B cell (primary cell): ENCODE data around the gene ELF1. TPM values are rescaled to one million over a fixed set of nuclear protein-coding genes. Genes with fewer than 3 reads are reported as not detected.
"Not testable (repeated sequence)": the region's sequence is repeated elsewhere in the genome, so short reads cannot be mapped to it uniquely, and the experiment has no call there.

ENCODE experiments used
- ATAC-seq: fragments of 200-7000 bp; cut with Tn5 transposase; one replicate; pipeline ENCODE4 v1.10.0; 2021; ENCODE audit warnings: low read depth, mild to moderate bottlenecking, moderate number of reproducible peaks, moderate library complexity
- CTCF ChIA-PET: fragments of 350-600 bp; sonication (Branson Sonifier 250); formaldehyde crosslinking; loops from one replicate; lab custom pipeline; 2021; ENCODE audit warnings: antibody characterized with exemption, inconsistent platforms; lab: Charles Lee
- POLR2A ChIA-PET: fragments of 350-600 bp; sonication (Branson Sonifier 250); formaldehyde crosslinking; loops from one replicate; lab custom pipeline; 2021; ENCODE audit warnings: antibody characterized with exemption; lab: Charles Lee
- DNase-seq: peaks from one replicate; pipeline ENCODE4 v3.0.0; 2013
- H2AFZ ChIP-seq: 2 replicates; pipeline ENCODE4 v1.6.1; 2012; ENCODE audit warnings: mild to moderate bottlenecking, low read depth, low read length; ENCODE audit not compliant: insufficient read depth, poor library complexity, severe bottlenecking
- H3K27ac ChIP-seq, 2 donors: 1 replicate in 1 of 2; 2 replicates in 1 of 2; pipeline ENCODE4 v1.5.1; 2012 to 2013; ENCODE audit warnings: low read length in 2 of 2, mild to moderate bottlenecking in 2 of 2, moderate library complexity in 1 of 2
- H3K27me3 ChIP-seq, 4 experiments: fragments of 200-600 bp in 1 of 4; sonication (generic) in 1 of 4; replicated peaks in 1 of 4; 1 replicate in 2 of 4; 2 replicates in 2 of 4; pipeline versions ENCODE4 v1.6.1 to v1.7.0; 2013 to 2016; ENCODE audit warnings: low read length in 3 of 4, mild to moderate bottlenecking in 2 of 4, mixed read lengths in 1 of 4, moderate library complexity in 1 of 4; ENCODE audit not compliant: insufficient read depth in 4 of 4, control insufficient read depth in 3 of 4; ENCODE audit errors: control extremely low read depth in 1 of 4
- H3K36me3 ChIP-seq, 2 experiments: replicated peaks in 1 of 2; 1 replicate in 1 of 2; 2 replicates in 1 of 2; pipeline versions ENCODE4 v1.6.1 to v1.7.1; 2013; ENCODE audit warnings: low read length in 1 of 2; ENCODE audit not compliant: insufficient read depth in 2 of 2, control insufficient read depth in 1 of 2; ENCODE audit errors: control extremely low read depth in 1 of 2, extremely low read depth in 1 of 2
- H3K4me1 ChIP-seq, 2 donors: fragments of 200-600 bp in 1 of 2; sonication (generic) in 1 of 2; 1 replicate in 1 of 2; 2 replicates in 1 of 2; pipeline versions ENCODE4 v1.5.1 to v1.6.1; 2013 to 2017; ENCODE audit warnings: low read length in 2 of 2; ENCODE audit not compliant: control insufficient read depth in 2 of 2, insufficient read depth in 2 of 2
- H3K4me2 ChIP-seq: replicated peaks from 2 replicates; pipeline ENCODE3; 2012; ENCODE audit warnings: mild to moderate bottlenecking, low read depth, low read length; ENCODE audit not compliant: poor library complexity, severe bottlenecking
- H3K4me3 ChIP-seq, 5 experiments: fragments of 200-600 bp in 1 of 5; sonication (generic) in 1 of 5; 1 replicate in 3 of 5; 2 replicates in 2 of 5; pipeline versions ENCODE4 v1.5.1 to v1.7.0; 2011 to 2016; ENCODE audit warnings: low read length in 4 of 5, mild to moderate bottlenecking in 4 of 5, low read depth in 2 of 5, control low read depth in 1 of 5, moderate library complexity in 1 of 5; ENCODE audit not compliant: insufficient read depth in 1 of 5; ENCODE audit errors: control extremely low read depth in 1 of 5, extremely low read depth in 1 of 5
- H3K79me2 ChIP-seq: fragments of 200-600 bp; sonication (generic); one replicate; pipeline ENCODE4 v1.6.0; 2016; ENCODE audit warnings: low read length; ENCODE audit not compliant: control insufficient read depth, insufficient read depth
- H3K9ac ChIP-seq: fragments of 200-600 bp; sonication (generic); 2 replicates; pipeline ENCODE4 v1.6.1; 2017; ENCODE audit warnings: mild to moderate bottlenecking, low read length, moderate library complexity
- H3K9me3 ChIP-seq, 3 donors: one replicate each; pipeline versions ENCODE4 v1.6.1 to v1.7.1; 2013; ENCODE audit warnings: low read length in 2 of 3; ENCODE audit not compliant: control insufficient read depth in 2 of 3, insufficient read depth in 1 of 3; ENCODE audit errors: control extremely low read depth in 1 of 3
- H4K20me1 ChIP-seq: 2 replicates; pipeline ENCODE4 v1.6.0; 2012; ENCODE audit warnings: mild to moderate bottlenecking, low read length; ENCODE audit not compliant: insufficient read depth, control insufficient read depth, poor library complexity, severe bottlenecking
- H3K27ac Mint-ChIP-seq: one replicate; pipeline ENCODE4 v1.8.0; 2021; ENCODE audit warnings: mixed read lengths
- H3K27me3 Mint-ChIP-seq: one replicate; pipeline ENCODE4 v1.8.0; 2021; ENCODE audit warnings: mixed read lengths
- H3K4me1 Mint-ChIP-seq: one replicate; pipeline ENCODE4 v1.8.0; 2021; ENCODE audit warnings: mixed read lengths
- H3K4me3 Mint-ChIP-seq: one replicate; pipeline ENCODE4 v1.8.0; 2021; ENCODE audit warnings: mixed read lengths
- H3K9me3 Mint-ChIP-seq: one replicate; pipeline ENCODE4 v1.8.0; 2022; ENCODE audit warnings: mixed read lengths; ENCODE audit not compliant: insufficient read depth
- EZH2 ChIP-seq: IDR thresholded peaks from 2 replicates; pipeline ENCODE4 v1.6.1; 2012; ENCODE audit warnings: borderline replicate concordance, low read depth, mild to moderate bottlenecking, moderate library complexity, low read length; ENCODE audit not compliant: insufficient read depth, poor library complexity, severe bottlenecking
- WGBS: methylation state at CpG from one replicate; pipeline ENCODE4 v1.1.5; 2013; ENCODE audit warnings: missing lambda C conversion rate; ENCODE audit not compliant: insufficient coverage; 5-methylcytosine and 5-hydroxymethylcytosine counted together
- intact Hi-C: fragments of 100-400 bp; cut with micrococcal nuclease; formaldehyde crosslinking; loops from one replicate; pipeline ENCODE4 v1.10.0; 2022
- polyA plus RNA-seq: library from polyadenylated mRNA; depleted of rRNA; stranded (reverse); fragments of >200 nt; gene quantifications from 2 replicates; pipeline ENCODE4 v1.2.3, GENCODE V29; 2012
- total RNA-seq, 2 donors: library from RNA; stranded (reverse); fragments of 120-200 nt in 1 of 2; gene quantifications; 1 replicate in 1 of 2; 2 replicates in 1 of 2; pipeline versions ENCODE4 v1.2.3 to v1.2.4, GENCODE V29; 2013 to 2022
- TF ChIP-seq, protein P1 (sequence below): fragments of 200-600 bp; IDR thresholded peaks from one replicate; pipeline ENCODE4 v1.8.0; 2022; ENCODE audit warnings: antibody characterized with exemption, mild to moderate bottlenecking

The ELF1 gene
- total and polyA plus RNA-seq, 2 donors (not counting 1 experiment from before 2014, with no cell fraction given): 62.0 to 186 TPM

DNA sequence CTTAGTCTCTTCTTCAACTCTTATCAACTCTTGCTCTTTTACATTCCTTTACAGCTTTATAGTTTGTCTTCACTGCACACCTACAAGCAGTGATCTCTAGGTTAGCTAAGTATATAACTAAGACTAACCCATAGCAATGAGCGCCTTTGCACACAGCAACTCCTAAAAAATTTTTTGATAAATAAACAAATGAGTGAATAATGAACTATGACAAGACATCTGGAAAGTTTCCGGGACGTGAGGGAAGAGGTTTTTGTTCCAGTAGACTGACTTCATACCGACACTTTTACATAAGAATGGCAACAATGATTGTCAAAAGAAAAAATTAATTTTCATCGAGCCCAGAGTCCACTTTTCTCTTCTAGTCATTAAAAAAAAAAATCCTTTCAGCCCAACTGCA lies 98.3 kb downstream of the ELF1 start:
- Histone ChIP-seq H3K9ac (peak overlapping the region; percentile 77), H3K27ac (peak overlapping the region; percentile 65 to 79), H3K4me3 (peak overlapping the region; percentile 77 to 86 (median 81)), H3K79me2 (peaks cover 52% of the 10 kb centered on the region), H3K27me3 (no peaks in the 10 kb centered on the region), H3K36me3 (peaks cover 0 to 2% of the 10 kb centered on the region in 2 experiments), H3K4me2 (peak overlapping the region; percentile 90), H3K4me1 (peaks cover 9 to 16% of the 10 kb centered on the region in 2 donors), H3K9me3 (no peaks in the 10 kb centered on the region), H2AFZ (peak overlapping the region; percentile 95), H4K20me1 (no peaks in the 10 kb centered on the region)
- no peaks in the 10 kb centered on the region for H3K27me3 Mint-ChIP-seq
- WGBS: no CpG with 5 or more reads among the region's 5 CpGs
- H3K4me1 Mint-ChIP-seq: peaks cover 30% of the 10 kb centered on the region
- ChIA-PET CTCF (interaction anchor here (0.9 to 2.5 kb wide), 11 partner anchors 13 to 1243 kb away, joined by 3 to 11 read pairs (median 6); partner anchors contain the start of genes ELF1 and SLC25A15), POLR2A (interaction anchor here (0.7 to 1.6 kb wide), 3 partner anchors 13 to 132 kb away, joined by 3 to 7 read pairs (median 3); partner anchors contain the start of gene SLC25A15)
- DNase-seq: no peak
- H3K9me3 Mint-ChIP-seq: no peaks in the 10 kb centered on the region
- ATAC-seq: no peak
- no peak for TF ChIP-seq EZH2
- TF ChIP-seq, protein P1, sequence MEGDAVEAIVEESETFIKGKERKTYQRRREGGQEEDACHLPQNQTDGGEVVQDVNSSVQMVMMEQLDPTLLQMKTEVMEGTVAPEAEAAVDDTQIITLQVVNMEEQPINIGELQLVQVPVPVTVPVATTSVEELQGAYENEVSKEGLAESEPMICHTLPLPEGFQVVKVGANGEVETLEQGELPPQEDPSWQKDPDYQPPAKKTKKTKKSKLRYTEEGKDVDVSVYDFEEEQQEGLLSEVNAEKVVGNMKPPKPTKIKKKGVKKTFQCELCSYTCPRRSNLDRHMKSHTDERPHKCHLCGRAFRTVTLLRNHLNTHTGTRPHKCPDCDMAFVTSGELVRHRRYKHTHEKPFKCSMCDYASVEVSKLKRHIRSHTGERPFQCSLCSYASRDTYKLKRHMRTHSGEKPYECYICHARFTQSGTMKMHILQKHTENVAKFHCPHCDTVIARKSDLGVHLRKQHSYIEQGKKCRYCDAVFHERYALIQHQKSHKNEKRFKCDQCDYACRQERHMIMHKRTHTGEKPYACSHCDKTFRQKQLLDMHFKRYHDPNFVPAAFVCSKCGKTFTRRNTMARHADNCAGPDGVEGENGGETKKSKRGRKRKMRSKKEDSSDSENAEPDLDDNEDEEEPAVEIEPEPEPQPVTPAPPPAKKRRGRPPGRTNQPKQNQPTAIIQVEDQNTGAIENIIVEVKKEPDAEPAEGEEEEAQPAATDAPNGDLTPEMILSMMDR: no peak
- H3K27ac Mint-ChIP-seq: peak overlapping the region; percentile 92
- peak overlapping the region; percentile 94 for H3K4me3 Mint-ChIP-seq
- intact Hi-C loops: loop anchor here (1.0 to 5.0 kb wide), 8 partner anchors 62 to 341 kb away; partner anchors contain the start of genes ELF1, KBTBD7, MRPS31 and MTRF1

DNA sequence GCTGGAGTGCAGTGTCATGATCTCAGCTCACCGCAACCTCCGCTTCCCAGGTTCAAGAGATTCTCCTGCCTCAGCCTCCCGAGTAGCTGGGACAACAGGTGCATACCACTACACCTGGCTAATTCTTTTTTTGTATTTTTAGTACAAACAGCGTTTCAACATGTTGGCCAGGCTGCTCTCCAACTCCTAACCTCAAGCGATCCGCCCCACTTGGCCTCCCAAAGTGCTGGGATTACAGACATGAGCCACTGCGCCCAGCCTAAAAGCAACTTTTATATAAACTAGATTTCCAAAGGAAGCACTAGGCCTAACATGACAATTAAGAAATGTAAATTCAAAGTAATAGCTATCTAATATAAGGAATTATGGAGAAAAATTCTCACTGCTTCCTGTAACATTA lies 99.2 kb downstream of the ELF1 start:
- H3K4me1 Mint-ChIP-seq: peaks cover 34% of the 10 kb centered on the region
- H3K9me3 ChIP-seq, DNase-seq, H3K36me3 ChIP-seq, H3K27ac ChIP-seq, H3K4me3 Mint-ChIP-seq, H4K20me1 ChIP-seq, H2AFZ ChIP-seq, H3K27me3 ChIP-seq, ATAC-seq, H3K27me3 Mint-ChIP-seq, POLR2A ChIA-PET, H3K9ac ChIP-seq, H3K9me3 Mint-ChIP-seq, H3K4me3 ChIP-seq, H3K27ac Mint-ChIP-seq, H3K4me2 ChIP-seq: not testable (repeated sequence)
- intact Hi-C loops: loop anchor here (2.0 to 5.0 kb wide), 2 partner anchors 63 to 342 kb away; partner anchors contain the start of gene MTRF1
- CTCF ChIA-PET: interaction anchor here (1.4 to 2.5 kb wide), 3 partner anchors 55 to 150 kb away, joined by 3 to 10 read pairs (median 9); no protein-coding TSS in a partner anchor
- Histone ChIP-seq H3K79me2 (peaks cover 59% of the 10 kb centered on the region), H3K4me1 (peaks cover 9 to 16% of the 10 kb centered on the region in 2 donors)
- WGBS: 89% methylated on average over 3 of the region's 7 CpGs
